ENCODE measurements around the gene PRDM11.

DNA sequence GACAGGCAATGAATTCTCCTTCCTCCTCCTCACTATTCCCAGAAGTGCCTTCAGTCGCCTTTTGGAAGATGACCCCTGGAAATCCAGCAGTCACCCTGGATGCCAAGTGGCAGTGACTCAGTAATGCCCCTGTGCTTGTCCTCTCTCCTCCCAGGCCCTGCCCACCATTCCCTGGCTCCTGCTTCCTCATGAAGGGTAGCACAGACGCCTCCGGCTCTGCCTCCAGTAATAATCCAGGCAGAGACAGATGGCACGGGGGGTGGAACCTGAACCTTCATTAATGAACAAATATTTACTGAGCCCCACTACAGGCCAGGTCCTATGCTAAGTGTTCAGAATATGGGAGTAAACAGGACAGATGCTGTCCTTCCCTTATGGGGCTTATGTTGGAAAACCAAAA lies 116.5 kb downstream of the PRDM11 start:
- TF ChIP-seq, protein P1, sequence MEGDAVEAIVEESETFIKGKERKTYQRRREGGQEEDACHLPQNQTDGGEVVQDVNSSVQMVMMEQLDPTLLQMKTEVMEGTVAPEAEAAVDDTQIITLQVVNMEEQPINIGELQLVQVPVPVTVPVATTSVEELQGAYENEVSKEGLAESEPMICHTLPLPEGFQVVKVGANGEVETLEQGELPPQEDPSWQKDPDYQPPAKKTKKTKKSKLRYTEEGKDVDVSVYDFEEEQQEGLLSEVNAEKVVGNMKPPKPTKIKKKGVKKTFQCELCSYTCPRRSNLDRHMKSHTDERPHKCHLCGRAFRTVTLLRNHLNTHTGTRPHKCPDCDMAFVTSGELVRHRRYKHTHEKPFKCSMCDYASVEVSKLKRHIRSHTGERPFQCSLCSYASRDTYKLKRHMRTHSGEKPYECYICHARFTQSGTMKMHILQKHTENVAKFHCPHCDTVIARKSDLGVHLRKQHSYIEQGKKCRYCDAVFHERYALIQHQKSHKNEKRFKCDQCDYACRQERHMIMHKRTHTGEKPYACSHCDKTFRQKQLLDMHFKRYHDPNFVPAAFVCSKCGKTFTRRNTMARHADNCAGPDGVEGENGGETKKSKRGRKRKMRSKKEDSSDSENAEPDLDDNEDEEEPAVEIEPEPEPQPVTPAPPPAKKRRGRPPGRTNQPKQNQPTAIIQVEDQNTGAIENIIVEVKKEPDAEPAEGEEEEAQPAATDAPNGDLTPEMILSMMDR (IDR thresholded peaks at IDR 0.05; ENCODE audit: low read length): no peak
- TF ChIP-seq EZH2 (IDR thresholded peaks at IDR 0.05; ENCODE audit: borderline replicate concordance, low read length): no peak

Measured in OCI-LY1 (cell line).